Left cardiac atrium (tissue), 4 donors: ENCODE results near the gene FOXM1. TPM values are rescaled to one million over a fixed set of nuclear protein-coding genes. Genes with fewer than 3 reads are reported as not detected.

Experiments used
- ATAC-seq, 2 donors: fragments of 200-7000 bp; cut with Tn5 transposase; one replicate each; pipeline ENCODE4 v1.9.1; 2020; ENCODE audit warnings: mild to moderate bottlenecking in 2 of 2, moderate library complexity in 2 of 2
- DNase-seq: peaks from one replicate; pipeline ENCODE4 v3.0.0-alpha.2; 2020
- intact Hi-C, 2 donors: fragments of 100-400 bp; cut with DNase I; formaldehyde crosslinking; loops; one replicate each; pipeline versions ENCODE4 v1.14.1 to v1.15.1; 2022 to 2023
- total RNA-seq, 2 donors: library from RNA; stranded (reverse); fragmentation: NEBNext Ultra II Directional; extraction: Animal tissue kit (Norgen Biotek cat#: 25700); gene quantifications; one replicate each; pipeline ENCODE4 v1.2.1, GENCODE V29; 2021
- donor health status: DM: no; HTN: yes; CAD: no.
- donor health status: DM: no; HTN: yes; CAD: no; lungs with severe emphysema.
- donor health status: DM: yes; HTN: yes; CAD: no.
- donor health status: Dilated cardiomyopathy.

FOXM1 gene
- total RNA-seq, 2 donors from 2014 or later, result 0.44 to 3.3 TPM

DNA sequence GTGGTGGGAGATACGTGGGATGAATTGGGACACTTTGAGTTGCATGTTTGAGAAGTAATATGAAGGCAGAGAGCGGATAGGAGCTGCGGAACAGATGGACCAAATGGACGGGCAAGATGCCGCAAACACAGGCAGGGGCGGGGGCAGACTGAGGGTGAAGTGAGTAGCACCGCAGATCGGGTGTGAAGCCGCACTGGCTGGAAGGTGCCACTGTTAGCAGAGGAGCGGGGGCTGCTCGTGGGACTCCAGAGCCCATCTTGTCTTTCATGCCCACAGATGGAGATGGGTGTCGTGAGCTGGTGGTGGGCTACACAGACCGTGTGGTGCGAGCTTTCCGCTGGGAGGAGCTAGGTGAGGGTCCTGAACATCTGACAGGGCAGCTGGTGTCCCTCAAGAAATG is 57.2 kb downstream of the FOXM1 start:
- intact Hi-C loops, result no loop called here
- DNase-seq, result no peak
- no peak for ATAC-seq

DNA sequence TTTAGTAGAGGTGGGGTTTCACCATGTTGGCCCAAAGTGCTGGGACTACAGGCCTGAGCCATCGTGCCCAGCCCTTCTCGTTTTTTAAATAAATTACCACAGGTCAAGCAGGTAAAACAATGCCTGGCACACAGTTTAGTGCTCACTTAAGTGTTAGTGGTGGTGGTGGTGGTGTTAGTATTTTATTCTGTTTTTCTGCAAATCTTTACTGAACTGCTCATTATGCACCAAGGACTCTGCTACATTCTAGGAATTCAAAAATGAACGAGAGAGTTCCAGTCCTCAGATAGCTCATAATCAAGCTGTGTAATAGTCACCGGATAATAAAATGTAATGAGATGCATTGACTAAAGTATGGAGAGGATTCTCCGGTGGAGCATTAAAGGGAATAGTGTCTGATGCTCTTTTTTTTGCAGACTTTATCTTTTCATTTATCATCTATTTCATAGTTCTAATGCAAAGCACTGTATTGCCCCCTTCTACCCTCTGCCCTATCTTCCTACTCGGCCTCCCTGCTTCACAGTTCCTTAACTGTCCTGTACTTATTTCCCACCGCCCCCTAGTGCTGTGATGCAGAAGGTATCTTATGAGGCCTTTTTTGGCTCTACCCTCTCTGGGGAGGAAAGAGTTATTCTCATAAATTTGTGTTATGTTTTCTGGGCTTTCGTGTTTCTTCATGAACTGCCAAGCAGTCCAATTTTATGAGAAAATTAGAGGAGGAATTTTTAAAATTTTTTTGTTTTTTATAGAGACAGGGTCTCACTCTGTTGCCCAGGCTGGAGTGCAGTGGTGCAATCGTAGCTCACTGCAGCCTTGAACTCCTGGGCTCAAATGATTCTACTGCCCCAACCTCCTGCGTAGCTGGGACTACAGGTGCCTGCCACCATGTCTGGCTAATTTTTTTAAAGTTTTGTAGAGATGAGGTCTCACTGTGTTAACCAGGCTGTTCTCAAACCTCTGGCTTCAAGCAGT is 63.5 kb downstream of the FOXM1 start:
- DNase-seq (peak; percentile 45), ATAC-seq (peak; percentile 36 to 67)
- intact Hi-C loops, result no loop called here

DNA sequence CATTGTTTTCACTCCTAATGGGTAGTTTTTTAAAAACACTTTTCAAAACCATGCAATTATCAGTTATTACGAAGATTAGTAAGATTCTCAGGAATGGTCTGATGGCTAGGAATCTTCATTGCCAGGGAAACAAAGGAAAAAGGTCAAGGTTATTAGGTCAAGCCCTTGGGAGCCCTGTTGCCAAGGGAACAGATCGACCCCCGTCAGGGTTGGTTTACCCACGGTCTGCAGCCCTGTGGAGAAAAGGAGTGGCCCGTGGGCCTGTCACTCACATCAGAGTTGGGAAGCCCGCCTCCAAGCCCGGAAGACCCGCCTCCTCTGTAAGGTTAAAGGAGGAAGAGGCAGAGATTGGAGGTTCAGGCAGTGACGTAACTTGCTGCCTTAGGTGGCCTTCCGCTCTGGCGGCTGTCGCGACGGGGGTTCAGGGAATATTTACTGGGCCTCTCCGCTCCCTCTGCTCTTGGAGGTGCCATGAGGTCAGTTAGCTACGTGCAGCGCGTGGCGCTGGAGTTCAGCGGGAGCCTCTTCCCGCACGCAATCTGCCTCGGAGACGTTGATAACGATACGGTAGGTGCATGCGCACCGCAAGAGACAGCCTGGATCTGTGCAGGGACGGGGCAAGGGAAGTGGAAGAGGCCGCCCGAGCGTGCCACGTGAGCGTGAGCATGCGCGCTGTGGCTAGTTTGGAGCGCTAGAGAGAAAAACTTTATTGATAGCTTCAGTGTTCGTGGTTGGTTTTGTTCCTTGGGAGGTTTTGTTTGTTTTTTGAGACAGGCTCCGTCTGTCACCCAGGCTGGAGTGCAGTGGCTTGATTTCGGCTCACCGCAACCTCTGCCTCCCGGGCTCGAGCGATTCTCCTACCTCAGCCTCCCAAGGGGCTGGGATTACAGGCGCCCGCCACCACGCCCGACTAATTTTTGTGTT is 64.4 kb downstream of the FOXM1 start, which contains the start of gene ITFG2:
Gene ITFG2, plus strand, starts transcription at position 379 of the 924 bp plus-strand sequence. Its CDS starts 93 bp downstream, at position 472.
- DNase-seq (peak; percentile 99), ATAC-seq (peak; percentile 98 to 99)
- intact Hi-C loops, result no loop called here

DNA sequence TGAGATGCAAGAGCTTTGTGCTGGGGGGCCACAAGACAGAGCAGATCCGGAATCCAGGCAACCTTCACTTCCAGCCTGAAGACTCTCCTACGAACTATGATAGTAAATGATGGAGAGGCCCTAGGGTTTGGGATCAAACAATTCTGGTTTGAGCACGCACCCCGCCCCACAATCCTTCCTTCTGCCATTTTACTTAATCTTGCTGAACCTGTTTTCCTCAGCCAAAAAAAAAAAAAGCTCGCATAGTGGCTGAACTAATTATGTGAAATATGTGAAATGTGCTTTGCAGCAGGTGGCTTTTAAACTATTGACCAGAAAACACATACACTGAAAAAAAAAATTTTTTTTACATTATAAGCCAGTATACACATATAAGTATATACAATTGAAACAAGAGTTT is 65.2 kb downstream of the FOXM1 start:
- intact Hi-C loops, result no loop called here
- ATAC-seq, result no peak
- no peak for DNase-seq

Other genes starting within 250 kb of the FOXM1 start
- gene FKBP4, start 82.2 kb downstream of the FOXM1 start, total RNA-seq, result 10 to 100 TPM; 38.5 to 61.4 TPM
- gene ITFG2, start 64.5 kb downstream of the FOXM1 start, total RNA-seq, result 10 to 100 TPM; 16.4 TPM
- gene NRIP2, start 42.1 kb downstream of the FOXM1 start, total RNA-seq, result 1 to 10 TPM; 1.8 to 2.8 TPM
- not detected for gene TEX52, start 20.1 kb downstream of the FOXM1 start, total RNA-seq
- 1 to 10 TPM; 7.2 to 9.4 TPM for gene RHNO1, start within 50 bp of the FOXM1 start, total RNA-seq
- 10 to 100 TPM; 12.5 to 14.2 TPM for gene TULP3, start 13.7 kb upstream of the FOXM1 start, total RNA-seq
- 10 to 100 TPM; 16.9 to 31.2 TPM for gene TEAD4, start 82.2 kb upstream of the FOXM1 start, total RNA-seq
- 100 to 1,000 TPM; 125 to 201 TPM for gene TSPAN9, start 200.2 kb upstream of the FOXM1 start, total RNA-seq